AG04450 (cell line): ENCODE results near the gene NHLRC3. TPM values are rescaled to one million over a fixed set of nuclear protein-coding genes. Genes with fewer than 3 reads are reported as not detected.

Experiments
- CTCF ChIA-PET: fragments of 300-600, 350-600 bp; formaldehyde crosslinking; extraction: SDS; loops from one replicate; lab custom pipeline; 2022; ENCODE audit warnings: antibody characterized with exemption, inconsistent platforms; lab: Charles Lee
- POLR2A ChIA-PET: fragments of 350-600 bp; formaldehyde crosslinking; extraction: SDS; loops from one replicate; lab custom pipeline; 2021; ENCODE audit warnings: antibody characterized with exemption, inconsistent platforms; lab: Yijun Ruan, JAX
- DNase-seq: peaks from one replicate; pipeline ENCODE4 v3.0.0-alpha.2; 2011; ENCODE audit warnings: low read depth, low spot score
- H3K27ac ChIP-seq: one replicate; pipeline ENCODE4 v1.5.1; 2012; ENCODE audit warnings: low read depth, low read length, control low read depth
- H3K27me3 ChIP-seq: one replicate; pipeline ENCODE4 v1.6.0; 2012; ENCODE audit warnings: low read length; ENCODE audit not compliant: control insufficient read depth, insufficient read depth
- H3K4me3 ChIP-seq: 2 replicates; pipeline ENCODE4 v1.5.1; 2011; ENCODE audit warnings: mild to moderate bottlenecking, low read depth, low read length, control low read depth
- H3K9me3 ChIP-seq: 2 replicates; pipeline ENCODE4 v1.5.1; 2012; ENCODE audit warnings: low read length; ENCODE audit not compliant: control insufficient read depth, insufficient read depth
- CTCF ChIP-seq: IDR thresholded peaks from 2 replicates; pipeline ENCODE4 v1.5.1; 2011; ENCODE audit warnings: low read depth, low read length, control low read depth, inconsistent platforms
- polyA plus RNA-seq: library from polyadenylated mRNA; depleted of rRNA; stranded (reverse); fragments of >200 nt; gene quantifications from 2 replicates; pipeline ENCODE4 v1.2.3, GENCODE V29; 2011

The NHLRC3 gene
- polyA plus RNA-seq, 1 experiment = 9.9 TPM

- Histone ChIP-seq H3K27ac (peak overlapping the region; percentile 12), H3K9me3 (no peaks in the 10 kb centered on the region), H3K4me3 (no peak overlapping the region), H3K27me3 (no peaks in the 10 kb centered on the region)
- POLR2A ChIA-PET = interaction anchor here (0.9 kb wide), 1 partner anchor 13 kb away, joined by 3 read pairs; no protein-coding TSS in a partner anchor
- CTCF ChIA-PET = interaction anchor here (1.1 to 1.3 kb wide), 2 partner anchors 28 to 589 kb away, joined by 3 to 4 read pairs; no protein-coding TSS in a partner anchor
- DNase-seq = no peak
- no peak for TF ChIP-seq CTCF
These were observed 14.9 kb upstream of the NHLRC3 start for GRCh38 chr13:39023316-39023715.

- H3K4me3 ChIP-seq = no peak overlapping the region
- no peaks in the 10 kb centered on the region for H3K9me3 ChIP-seq
- H3K27ac ChIP-seq = peak overlapping the region; percentile 12
- CTCF ChIA-PET = interaction anchor here (0.6 to 1.1 kb wide), 2 partner anchors 14 to 28 kb away, joined by 3 to 5 read pairs; partner anchors contain the start of gene PROSER1
- POLR2A ChIA-PET = interaction anchor here (0.8 to 0.9 kb wide), 2 partner anchors 12 to 14 kb away, joined by 3 read pairs; partner anchors contain the start of genes NHLRC3 and PROSER1
- TF ChIP-seq CTCF = no peak
- no peak for DNase-seq
- H3K27me3 ChIP-seq = no peaks in the 10 kb centered on the region
These were observed 14.5 kb upstream of the NHLRC3 start for GRCh38 chr13:39023761-39024160.

DNA sequence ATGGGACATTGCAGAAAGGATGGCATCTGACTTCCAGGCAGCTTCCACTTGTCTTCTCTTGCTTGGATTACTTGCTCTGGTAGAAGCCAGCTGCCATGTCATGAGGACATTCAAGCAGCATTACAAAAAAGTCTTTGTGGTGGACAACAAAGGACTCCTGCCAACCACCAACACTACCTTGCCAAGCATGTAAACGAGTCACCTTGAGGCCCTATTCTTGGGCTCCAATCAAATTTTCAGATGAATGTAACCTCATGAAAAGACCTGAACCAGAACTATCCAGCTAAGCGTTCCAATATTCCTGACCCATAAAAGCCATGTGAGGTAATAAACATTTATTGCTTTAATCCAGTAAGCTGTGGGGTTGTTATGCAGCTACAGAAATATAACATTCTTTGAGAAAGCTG, 12.8 kb upstream of the NHLRC3 start:
- CTCF ChIA-PET = interaction anchor here (1.0 kb wide), 2 partner anchors 8 to 10 kb away, joined by 3 read pairs; no protein-coding TSS in a partner anchor
- no peak for TF ChIP-seq CTCF
- POLR2A ChIA-PET = no interaction called here

DNA sequence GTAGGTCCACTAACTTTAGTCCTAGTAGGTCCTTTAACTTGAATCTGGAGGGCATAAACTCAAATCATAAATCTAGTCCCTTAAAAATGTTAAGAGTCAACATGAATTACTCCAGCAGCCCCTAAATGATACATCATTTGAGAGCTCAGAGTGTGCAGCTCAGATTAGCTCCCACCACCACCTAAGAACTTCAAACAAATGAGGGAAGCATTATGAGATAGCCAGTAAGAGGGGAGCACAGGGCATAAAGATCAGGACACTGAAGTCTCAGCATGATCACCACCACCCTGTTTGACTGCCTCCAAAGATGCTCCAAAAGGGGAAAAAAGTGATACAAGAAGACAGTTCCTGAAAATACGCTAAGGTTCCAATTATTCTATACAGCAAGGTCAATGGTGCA, 6.1 kb upstream of the NHLRC3 start:
- H3K9me3 ChIP-seq = no peaks in the 10 kb centered on the region
- H3K4me3 ChIP-seq = no peak overlapping the region
- no peaks in the 10 kb centered on the region for H3K27me3 ChIP-seq
- TF ChIP-seq CTCF = no peak
- ChIA-PET CTCF (interaction anchor here (1.0 to 1.9 kb wide), 2 partner anchors 13 to 584 kb away, joined by 3 to 4 read pairs; no protein-coding TSS in a partner anchor), POLR2A (no interaction called here)
- DNase-seq = no peak
- H3K27ac ChIP-seq = no peak overlapping the region

More for the DNA sequence above, 12.8 kb upstream of the NHLRC3 start:
- no peak overlapping the region for H3K27ac ChIP-seq
- DNase-seq = no peak
- H3K4me3 ChIP-seq = no peak overlapping the region
- no peaks in the 10 kb centered on the region for H3K9me3 ChIP-seq
- no peaks in the 10 kb centered on the region for H3K27me3 ChIP-seq

DNA sequence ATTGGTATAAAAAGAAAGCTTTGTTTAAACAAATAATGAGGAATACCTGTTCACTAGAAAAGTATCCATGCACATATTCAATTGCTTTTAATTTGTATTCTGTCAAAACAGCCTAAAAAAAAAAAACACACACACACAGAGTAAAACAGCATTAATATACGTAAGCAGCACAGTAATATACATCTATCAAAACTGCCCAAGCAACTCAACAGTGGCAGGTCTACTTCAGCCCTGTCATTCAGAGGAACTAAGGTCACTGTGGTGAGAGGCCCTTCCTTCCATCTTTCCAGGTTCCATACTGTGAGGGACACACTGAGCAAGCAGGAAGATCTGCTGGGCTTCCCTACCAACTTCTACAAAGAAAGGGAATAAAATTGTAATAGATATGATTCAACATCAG, 4.2 kb upstream of the NHLRC3 start:
- ChIA-PET POLR2A (no interaction called here), CTCF (interaction anchor here (0.6 kb wide), 1 partner anchor 324 kb away, joined by 3 read pairs; no protein-coding TSS in a partner anchor)
- no peak overlapping the region for H3K27ac ChIP-seq
- no peaks in the 10 kb centered on the region for H3K27me3 ChIP-seq
- DNase-seq = no peak
- TF ChIP-seq CTCF = no peak
- H3K9me3 ChIP-seq = no peaks in the 10 kb centered on the region
- H3K4me3 ChIP-seq = no peak overlapping the region
